Activated T-cell treated with anti-CD3 and anti-CD28 coated beads, Interleukin-2, amount 50 U/mL, for 72 hours (primary cell): Measurements from ENCODE around the gene C1orf50. TPM values are rescaled to one million over a fixed set of nuclear protein-coding genes. Genes with fewer than 3 reads are reported as not detected.
A peak's percentile ranks its signal among the peaks of the same experiment; 100 is the strongest.
"Not testable (repeated sequence)": the region's sequence is repeated elsewhere in the genome, so short reads cannot be mapped to it uniquely, and the experiment has no call there.

ENCODE experiments used
- ATAC-seq, 2 donors: fragments of 150-1000 bp; cut with Tn5 transposase; replicated peaks in 1 of 2; 2 replicates each; pipeline ENCODE4 v1.10.0; 2021; ENCODE audit warnings: moderate library complexity in 2 of 2, mild to moderate bottlenecking in 1 of 2
- DNase-seq, 2 donors: peaks; one replicate each; pipeline ENCODE4 v3.0.0; 2021 to 2022; ENCODE audit warnings: mixed read lengths in 1 of 2
- H3K27ac Mint-ChIP-seq: one replicate; pipeline ENCODE4 v1.8.0; 2022; ENCODE audit warnings: mild to moderate bottlenecking, moderate library complexity, mixed read lengths
- H3K27me3 Mint-ChIP-seq: one replicate; pipeline ENCODE4 v1.8.0; 2022; ENCODE audit warnings: low read depth, mixed read lengths
- H3K36me3 Mint-ChIP-seq, 2 donors: one replicate each; pipeline ENCODE4 v1.8.0; 2022; ENCODE audit warnings: mixed read lengths in 2 of 2, mild to moderate bottlenecking in 1 of 2; ENCODE audit not compliant: insufficient read depth in 2 of 2
- H3K4me1 Mint-ChIP-seq: one replicate; pipeline ENCODE4 v1.8.0; 2022; ENCODE audit warnings: low read depth, mixed read lengths
- H3K4me3 Mint-ChIP-seq, 2 donors: one replicate each; pipeline ENCODE4 v1.8.0; 2022; ENCODE audit warnings: mild to moderate bottlenecking in 2 of 2, mixed read lengths in 2 of 2, moderate library complexity in 2 of 2
- H3K9me3 Mint-ChIP-seq, 2 donors: one replicate each; pipeline ENCODE4 v1.8.0; 2022; ENCODE audit warnings: mixed read lengths in 2 of 2
- total RNA-seq, 2 donors: library from RNA; stranded (reverse); gene quantifications; one replicate each; pipeline ENCODE4 v1.2.3, GENCODE V29; 2022

The C1orf50 gene
- total RNA-seq: 10 to 100 TPM; 11.7 to 12.2 TPM

DNA sequence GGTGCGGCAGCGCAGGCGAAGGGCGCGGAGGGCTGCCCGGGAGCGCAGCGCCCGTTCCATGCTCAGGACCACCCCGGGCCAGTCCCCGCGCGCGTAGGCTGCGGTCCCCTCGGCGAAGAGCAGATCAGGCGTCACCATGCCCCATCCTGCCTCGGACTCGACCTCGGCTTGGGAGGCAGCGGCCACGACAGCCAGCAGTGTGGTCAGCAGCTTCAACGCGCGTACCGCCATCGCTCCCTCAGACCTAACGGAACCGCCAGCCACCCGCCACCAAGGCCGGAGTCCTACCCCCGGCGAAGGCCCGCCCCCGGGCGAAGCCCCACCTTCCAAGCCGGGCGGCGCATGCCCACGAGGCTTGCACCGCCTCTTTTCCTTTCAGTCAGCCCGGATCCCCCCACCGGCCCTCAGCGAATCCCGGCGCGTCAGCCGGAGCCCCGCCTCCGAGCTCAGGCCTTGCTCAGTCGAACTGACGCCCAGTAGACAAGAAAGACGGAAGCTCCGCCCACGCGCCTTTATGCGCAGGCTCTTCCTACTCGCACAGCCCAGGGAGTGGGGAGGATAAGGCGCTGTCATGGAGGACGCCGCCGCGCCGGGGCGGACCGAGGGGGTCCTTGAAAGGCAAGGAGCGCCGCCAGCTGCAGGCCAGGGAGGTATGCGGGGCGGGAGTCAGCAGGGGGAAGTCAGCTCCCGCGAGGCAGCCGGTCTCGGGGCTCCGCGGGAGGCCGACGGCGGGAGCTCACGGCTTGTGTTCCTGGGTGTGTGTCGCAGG, at the start of gene C1orf50, which contains the start of gene P3H1:
Gene C1orf50 (plus strand): TSS at position 509 of the 769 bp plus-strand sequence. CDS start 63 bp downstream, at position 572.
Gene P3H1 (minus strand): TSS at position 288 of the 769 bp plus-strand sequence. CDS start 57 bp downstream, at position 231.
- Mint-ChIP-seq H3K9me3 (no peaks in the 10 kb centered on the region), H3K4me1 (peaks cover 37% of the 10 kb centered on the region), H3K27me3 (no peaks in the 10 kb centered on the region), H3K4me3 (no peak within 1 kb of the TSS), H3K36me3 (peaks cover 8 to 16% of the 10 kb centered on the region in 2 donors), H3K27ac (peak within 1 kb of the TSS; percentile 89)
- DNase-seq (peak; percentile 100), ATAC-seq (peak; percentile 93 to 94)

DNA sequence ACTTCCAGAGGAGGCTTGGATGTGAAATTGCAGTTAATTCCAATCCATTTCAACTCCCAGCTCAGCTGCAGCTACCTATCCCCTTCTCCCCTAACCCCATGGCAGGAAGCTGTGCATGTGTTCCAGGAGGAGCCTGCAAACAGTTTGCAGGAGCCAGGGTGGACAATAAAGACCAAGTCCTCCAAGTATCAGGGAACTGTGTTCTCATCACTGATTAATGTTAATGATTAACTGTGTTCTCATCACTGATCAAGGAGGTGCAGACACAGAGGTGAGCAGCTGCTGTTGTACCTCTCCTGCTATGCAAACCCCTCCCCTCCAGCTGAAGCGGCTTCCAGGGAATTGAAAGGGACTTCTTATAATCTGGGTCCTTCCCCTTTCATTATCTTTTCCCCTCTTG, 46.2 kb upstream of the C1orf50 start:
- H3K27ac Mint-ChIP-seq: no peak overlapping the region
- H3K9me3 Mint-ChIP-seq: no peaks in the 10 kb centered on the region
- no peaks in the 10 kb centered on the region for H3K4me1 Mint-ChIP-seq
- H3K4me3 Mint-ChIP-seq: no peak overlapping the region
- DNase-seq (no peak), ATAC-seq (no peak)
- no peaks in the 10 kb centered on the region for H3K27me3 Mint-ChIP-seq
- peaks cover 3 to 16% of the 10 kb centered on the region in 2 donors for H3K36me3 Mint-ChIP-seq

- no peaks in the 10 kb centered on the region for H3K4me1 Mint-ChIP-seq
- ATAC-seq (no peak), DNase-seq (no peak)
- H3K36me3 Mint-ChIP-seq: peaks cover 0 to 9% of the 10 kb centered on the region in 2 donors
- no peaks in the 10 kb centered on the region for H3K9me3 Mint-ChIP-seq
- no peaks in the 10 kb centered on the region for H3K27me3 Mint-ChIP-seq
- no peak overlapping the region for H3K4me3 Mint-ChIP-seq
- H3K27ac Mint-ChIP-seq: no peak overlapping the region
Measured at GRCh38 chr1:42721926-42722325, 45.1 kb upstream of the C1orf50 start.

DNA sequence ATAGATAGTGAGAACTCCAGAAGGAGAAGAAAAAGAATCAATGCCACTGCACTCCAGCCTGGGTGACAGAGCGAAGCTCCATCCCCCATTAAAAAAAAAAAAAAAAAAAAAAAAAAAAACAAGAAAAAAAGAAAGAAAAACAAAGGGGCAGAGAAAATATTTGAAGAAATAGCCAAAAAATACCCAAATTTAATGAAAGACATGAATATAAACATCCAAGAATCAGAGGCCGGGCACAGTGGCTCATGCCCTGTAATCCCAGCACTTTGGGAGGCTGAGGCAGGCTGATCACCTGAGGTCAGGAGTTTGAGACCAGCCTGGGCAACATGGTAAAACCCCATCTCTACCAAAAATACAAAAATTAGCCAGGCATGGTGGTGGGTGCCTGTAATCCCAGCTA, 44.6 kb upstream of the C1orf50 start:
- not testable (repeated sequence) for H3K4me1 Mint-ChIP-seq, H3K9me3 Mint-ChIP-seq, H3K4me3 Mint-ChIP-seq

DNA sequence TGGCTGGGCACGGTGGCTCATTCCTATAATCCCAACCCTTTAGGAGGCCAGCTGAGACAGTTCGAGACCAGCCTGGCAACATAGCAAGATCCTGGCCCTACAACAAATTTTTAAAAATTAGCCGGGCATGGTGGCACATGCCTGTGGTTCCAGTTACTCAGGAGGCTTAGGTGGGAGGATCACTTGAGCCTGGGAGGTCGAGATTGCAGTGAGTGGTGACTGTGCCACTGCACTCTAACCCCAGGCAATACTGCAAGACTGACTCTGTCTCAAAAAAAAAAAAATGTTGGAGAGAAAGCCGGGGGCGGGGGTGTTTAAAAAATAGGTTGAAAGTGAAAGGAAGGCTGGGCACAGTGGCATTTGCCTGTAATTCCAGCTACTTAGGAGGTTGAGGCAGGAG, 43.5 kb upstream of the C1orf50 start:
- DNase-seq (no peak), ATAC-seq (no peak)
- no peaks in the 10 kb centered on the region for H3K27me3 Mint-ChIP-seq
- no peaks in the 10 kb centered on the region for H3K4me1 Mint-ChIP-seq
- peaks cover 0 to 3% of the 10 kb centered on the region in 2 donors for H3K36me3 Mint-ChIP-seq
- no peak overlapping the region for H3K4me3 Mint-ChIP-seq
- H3K27ac Mint-ChIP-seq: no peak overlapping the region
- no peaks in the 10 kb centered on the region for H3K9me3 Mint-ChIP-seq

More for the DNA sequence above, 44.6 kb upstream of the C1orf50 start:
- not testable (repeated sequence) for H3K36me3 Mint-ChIP-seq, H3K27ac Mint-ChIP-seq, H3K27me3 Mint-ChIP-seq, DNase-seq, ATAC-seq

DNA sequence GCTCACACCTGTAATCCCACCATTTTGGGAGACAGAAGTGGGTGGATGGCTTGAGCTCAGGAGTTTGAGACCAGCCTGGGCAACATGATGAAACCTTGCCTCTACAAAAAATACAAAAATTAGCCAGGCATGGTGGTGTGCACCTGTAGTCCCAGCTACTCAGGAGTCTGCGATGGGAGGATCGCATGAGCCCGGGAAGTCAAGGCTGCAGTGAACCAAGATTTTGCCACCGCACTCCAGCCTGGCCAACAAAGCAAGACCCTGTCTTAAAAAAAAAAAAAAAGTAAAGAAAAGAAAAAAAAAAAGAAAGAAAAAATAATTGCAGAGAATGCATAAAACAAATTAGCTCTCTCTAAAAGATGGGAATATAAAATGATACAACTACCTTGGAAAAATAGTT, 41.2 kb upstream of the C1orf50 start:
- ATAC-seq, H3K4me1 Mint-ChIP-seq, H3K9me3 Mint-ChIP-seq: not testable (repeated sequence)

DNA sequence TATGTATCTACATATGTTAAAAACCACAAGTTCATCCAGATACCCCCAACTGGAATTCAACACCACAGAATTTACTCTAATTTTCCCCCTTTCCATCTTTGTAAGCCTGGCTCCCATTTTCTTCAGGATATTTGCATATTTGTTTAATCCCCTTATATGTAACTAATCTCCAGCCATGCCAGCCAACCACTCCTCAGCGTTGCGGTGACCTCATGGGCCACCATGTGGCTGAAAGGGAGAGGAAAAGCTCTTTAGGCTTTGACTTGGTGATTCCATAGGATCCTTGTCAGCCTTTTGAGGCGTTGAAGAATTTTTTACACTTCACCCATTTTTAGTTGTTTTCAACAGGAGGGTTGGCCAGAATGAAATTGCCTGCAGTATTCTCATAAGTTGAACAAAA, 37.0 kb upstream of the C1orf50 start:
- no peaks in the 10 kb centered on the region for H3K27me3 Mint-ChIP-seq
- H3K4me1 Mint-ChIP-seq: peaks cover 5% of the 10 kb centered on the region
- H3K27ac Mint-ChIP-seq: no peak overlapping the region
- H3K9me3 Mint-ChIP-seq: no peaks in the 10 kb centered on the region
- H3K4me3 Mint-ChIP-seq: no peak overlapping the region
- ATAC-seq: no peak
- no peaks in the 10 kb centered on the region for H3K36me3 Mint-ChIP-seq
- DNase-seq: no peak

More for the DNA sequence above, 41.2 kb upstream of the C1orf50 start:
- H3K27me3 Mint-ChIP-seq, DNase-seq, H3K36me3 Mint-ChIP-seq, H3K27ac Mint-ChIP-seq, H3K4me3 Mint-ChIP-seq: not testable (repeated sequence)

GRCh38 chr1:42730988-42731387, 36.1 kb upstream of the C1orf50 start:
- Mint-ChIP-seq H3K36me3 (no peaks in the 10 kb centered on the region), H3K27ac (no peak overlapping the region), H3K9me3 (no peaks in the 10 kb centered on the region), H3K27me3 (no peaks in the 10 kb centered on the region), H3K4me3 (no peak overlapping the region), H3K4me1 (peaks cover 5% of the 10 kb centered on the region)
- DNase-seq (peak; percentile 68), ATAC-seq (peak; percentile 83 to 86)

GRCh38 chr1:42731585-42731984, 35.5 kb upstream of the C1orf50 start:
- Mint-ChIP-seq H3K4me3 (no peak overlapping the region), H3K4me1 (peaks cover 6% of the 10 kb centered on the region), H3K27ac (no peak overlapping the region), H3K27me3 (no peaks in the 10 kb centered on the region), H3K36me3 (no peaks in the 10 kb centered on the region), H3K9me3 (no peaks in the 10 kb centered on the region)
- ATAC-seq (no peak), DNase-seq (no peak)

DNA sequence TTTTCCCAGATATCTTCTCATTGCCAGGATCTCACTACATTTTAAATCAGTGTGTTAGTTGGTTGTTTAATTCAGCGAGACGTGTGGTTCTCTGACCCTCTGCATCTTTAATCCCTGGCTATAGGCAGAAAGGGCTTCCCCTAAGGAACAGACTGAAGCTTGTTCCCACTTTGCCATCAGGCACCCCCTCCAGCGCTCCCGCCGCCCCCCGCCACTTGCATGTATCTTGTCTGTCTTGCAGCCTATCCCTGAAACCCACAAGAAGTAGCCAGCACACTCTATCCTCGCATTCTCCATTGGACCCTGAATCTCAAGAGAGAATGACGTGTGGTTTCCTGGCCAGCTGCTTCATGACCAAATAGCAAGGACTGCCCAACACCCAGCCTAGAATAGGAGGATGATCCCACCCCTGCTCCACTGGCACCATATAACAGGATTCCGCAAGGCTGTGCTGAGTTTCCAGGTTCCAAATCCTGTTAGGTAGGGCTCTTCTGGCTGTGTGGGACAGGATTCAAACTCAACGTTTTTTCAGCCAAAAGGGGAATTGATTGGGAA, 34.8 kb upstream of the C1orf50 start:
- no peaks in the 10 kb centered on the region for H3K9me3 Mint-ChIP-seq
- no peak for DNase-seq
- H3K27me3 Mint-ChIP-seq: no peaks in the 10 kb centered on the region
- no peak for ATAC-seq
- peaks cover 12% of the 10 kb centered on the region for H3K4me1 Mint-ChIP-seq
- H3K36me3 Mint-ChIP-seq: no peaks in the 10 kb centered on the region
- no peak overlapping the region for H3K27ac Mint-ChIP-seq
- H3K4me3 Mint-ChIP-seq: no peak overlapping the region

DNA sequence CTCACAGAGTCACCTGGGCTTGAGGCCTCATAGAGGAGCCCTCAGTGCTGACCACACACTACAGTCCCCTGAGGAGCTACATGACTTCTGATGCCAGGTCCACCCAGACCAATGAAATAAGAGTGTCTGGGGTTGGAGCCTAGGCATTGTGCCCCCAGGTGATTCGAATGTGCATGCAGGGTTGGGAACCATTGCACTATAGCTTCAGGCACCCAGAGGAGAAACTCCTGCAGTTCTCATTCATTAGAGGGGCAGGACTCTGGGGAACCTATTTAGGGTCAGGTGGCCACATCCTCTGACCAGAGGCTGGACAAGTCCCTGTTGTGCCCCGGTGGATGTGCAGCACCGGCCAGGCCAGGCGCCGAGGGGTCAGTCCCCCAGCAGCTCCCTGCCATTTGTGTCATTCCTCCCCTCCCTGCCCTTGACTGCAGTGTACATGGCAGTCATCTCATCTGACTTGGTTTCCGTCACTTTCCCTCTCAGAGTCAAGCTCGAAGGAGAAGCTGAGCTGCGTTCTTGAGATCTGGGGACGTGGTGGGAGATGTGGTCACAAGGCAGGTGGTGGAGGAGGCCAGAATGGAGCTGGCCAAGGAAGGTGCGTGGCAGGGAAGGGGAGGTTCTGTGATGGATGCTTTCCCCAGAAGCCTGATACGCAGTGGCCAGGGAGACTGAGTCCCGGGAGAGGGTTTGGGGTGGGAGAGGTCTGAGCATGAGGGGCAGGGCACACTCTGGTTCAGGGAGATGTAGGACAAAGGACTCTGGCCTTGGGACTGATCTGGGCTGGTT, 33.4 kb upstream of the C1orf50 start:
- Mint-ChIP-seq H3K27me3 (no peaks in the 10 kb centered on the region), H3K4me3 (no peak overlapping the region), H3K36me3 (no peaks in the 10 kb centered on the region), H3K9me3 (no peaks in the 10 kb centered on the region), H3K27ac (no peak overlapping the region), H3K4me1 (peaks cover 16% of the 10 kb centered on the region)
- no peak for ATAC-seq
- DNase-seq: no peak

- Mint-ChIP-seq H3K9me3 (no peaks in the 10 kb centered on the region), H3K4me1 (peaks cover 16% of the 10 kb centered on the region), H3K27me3 (no peaks in the 10 kb centered on the region), H3K4me3 (no peak overlapping the region), H3K27ac (no peak overlapping the region), H3K36me3 (no peaks in the 10 kb centered on the region)
- DNase-seq (no peak), ATAC-seq (no peak)
Measured at GRCh38 chr1:42734201-42735035, 32.6 kb upstream of the C1orf50 start.
